TTC549 (cell line): Measurements from ENCODE around the gene POLDIP2.
"Not testable (repeated sequence)": the region's sequence is repeated elsewhere in the genome, so short reads cannot be mapped to it uniquely, and the experiment has no call there.

Source experiments
- FAIRE-seq: peaks from 2 replicates; lab custom pipeline; 2012; peaks lifted over from hg19 to GRCh38; lab: Jason Lieb, UNC

POLDIP2 gene

GRCh38 chr17:28364665-28365363, 7.5 kb upstream of the POLDIP2 start, which contains the start of gene SEBOX:
SEBOX (minus strand) TSS chr17:28365199; CDS start chr17:28365151, 48 bp downstream.
- no peak for FAIRE-seq

- FAIRE-seq = no peak
Measured at GRCh38 chr17:28363776-28364650, 6.7 kb upstream of the POLDIP2 start.

- FAIRE-seq = no peak
Measured at GRCh38 chr17:28363186-28363585, 5.9 kb upstream of the POLDIP2 start.

- FAIRE-seq = no peak
Measured at GRCh38 chr17:28357901-28358197, 522 bp upstream of the POLDIP2 start.

GRCh38 chr17:28350271-28350670, 7.1 kb downstream of the POLDIP2 start:
- no peak for FAIRE-seq

GRCh38 chr17:28348979-28349378, 8.3 kb downstream of the POLDIP2 start:
- FAIRE-seq = no peak

DNA sequence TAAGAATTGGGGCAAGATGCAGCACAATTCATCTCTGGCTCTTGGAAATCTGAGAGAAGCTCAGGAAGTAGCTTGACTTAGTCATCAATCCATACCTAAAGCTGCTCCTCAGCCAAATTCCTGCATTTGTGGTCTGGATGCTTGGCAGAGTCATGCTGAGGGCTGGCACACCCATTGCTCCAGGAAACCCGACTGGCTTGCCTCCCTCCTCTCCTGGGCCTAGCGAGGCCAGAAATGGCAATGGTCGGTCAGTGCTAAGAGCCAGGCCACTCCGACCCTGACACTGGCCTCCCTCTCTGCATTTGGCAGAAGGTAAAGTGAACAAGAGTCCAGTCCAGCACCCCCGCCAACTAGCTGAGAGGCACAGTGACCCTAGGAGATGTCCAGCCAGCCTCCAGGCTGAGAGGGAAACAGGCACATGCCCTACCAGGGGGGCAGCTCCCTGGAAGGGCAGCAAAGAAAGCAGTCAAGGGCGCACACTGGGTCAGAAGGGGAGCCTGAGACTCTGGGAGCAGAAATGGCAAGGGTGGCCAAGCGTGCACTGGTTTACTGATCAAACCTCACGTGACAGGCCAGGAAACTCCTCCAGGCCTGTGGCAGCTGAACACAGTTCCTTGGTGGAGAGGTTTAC, 10.0 kb downstream of the POLDIP2 start:
- no peak for FAIRE-seq

- FAIRE-seq = no peak
Measured at GRCh38 chr17:28346746-28347246, 10.5 kb downstream of the POLDIP2 start.

GRCh38 chr17:28346199-28346580, 11.1 kb downstream of the POLDIP2 start:
- FAIRE-seq = no peak

DNA sequence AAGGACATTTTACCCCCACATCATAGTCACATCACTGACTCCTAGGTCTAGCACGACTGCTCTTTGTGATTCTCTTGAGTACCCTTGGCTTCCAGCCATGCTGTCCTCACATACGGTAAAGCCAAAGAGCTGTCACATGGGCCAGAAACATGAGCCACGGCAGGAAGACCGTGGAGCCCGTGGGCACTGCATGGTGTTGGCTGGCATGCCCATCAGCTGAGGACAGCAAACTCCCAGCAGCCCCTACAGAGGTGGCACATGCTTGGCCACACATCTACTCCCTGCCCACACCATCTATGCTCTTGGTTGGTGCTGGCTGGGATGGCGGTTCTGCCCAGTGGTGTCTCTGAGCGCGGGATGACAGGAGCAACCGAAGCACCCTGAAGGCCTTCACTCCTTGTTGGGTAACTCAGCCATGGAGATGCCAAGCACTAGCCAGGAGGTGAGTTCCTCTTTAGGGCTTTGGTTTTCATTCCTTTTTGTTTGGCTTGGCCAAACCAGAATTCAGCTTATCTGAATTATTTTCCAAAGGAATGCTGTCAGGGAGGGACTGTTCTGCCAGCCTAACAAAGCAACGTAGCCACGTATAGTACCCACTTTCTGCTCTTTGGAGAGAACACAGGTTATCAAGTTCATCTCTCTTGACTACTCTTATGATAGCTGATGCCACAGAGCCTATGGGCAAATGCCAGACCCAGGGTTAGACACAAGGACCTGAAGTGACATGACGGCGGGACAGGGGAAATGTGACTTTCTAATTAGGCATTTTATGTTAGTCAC, 11.7 kb downstream of the POLDIP2 start:
- FAIRE-seq = no peak

DNA sequence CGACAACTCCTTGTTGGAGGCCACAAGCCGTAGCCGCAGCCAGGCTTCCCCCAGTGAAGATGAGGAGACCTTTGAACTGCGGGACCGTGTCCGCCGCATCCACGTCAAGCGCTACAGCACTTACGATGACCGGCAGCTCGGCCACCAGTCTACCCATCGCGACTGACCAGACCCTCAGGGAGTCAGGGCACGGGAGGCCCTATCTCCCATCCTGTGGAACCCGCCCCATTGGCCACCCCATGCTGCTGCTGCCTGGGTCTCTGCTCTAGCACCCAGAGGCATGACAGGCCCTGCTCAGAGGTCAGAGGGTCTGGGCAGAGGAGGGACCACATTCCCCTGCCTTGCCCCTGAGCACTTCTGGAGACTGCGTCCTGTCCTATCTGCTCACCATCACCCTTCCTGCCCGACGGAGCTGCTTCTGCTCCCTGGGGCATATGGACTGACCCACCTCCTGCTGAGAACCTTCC, 12.9 kb downstream of the POLDIP2 start:
- FAIRE-seq = no peak

- FAIRE-seq = no peak
Measured at GRCh38 chr17:28344011-28344410, 13.3 kb downstream of the POLDIP2 start.

- FAIRE-seq = no peak
Measured at GRCh38 chr17:28343491-28343932, 13.8 kb downstream of the POLDIP2 start.

- FAIRE-seq = no peak
Measured at GRCh38 chr17:28342313-28342712, 15.0 kb downstream of the POLDIP2 start.

GRCh38 chr17:28341516-28341915, 15.8 kb downstream of the POLDIP2 start:
- FAIRE-seq = no peak

DNA sequence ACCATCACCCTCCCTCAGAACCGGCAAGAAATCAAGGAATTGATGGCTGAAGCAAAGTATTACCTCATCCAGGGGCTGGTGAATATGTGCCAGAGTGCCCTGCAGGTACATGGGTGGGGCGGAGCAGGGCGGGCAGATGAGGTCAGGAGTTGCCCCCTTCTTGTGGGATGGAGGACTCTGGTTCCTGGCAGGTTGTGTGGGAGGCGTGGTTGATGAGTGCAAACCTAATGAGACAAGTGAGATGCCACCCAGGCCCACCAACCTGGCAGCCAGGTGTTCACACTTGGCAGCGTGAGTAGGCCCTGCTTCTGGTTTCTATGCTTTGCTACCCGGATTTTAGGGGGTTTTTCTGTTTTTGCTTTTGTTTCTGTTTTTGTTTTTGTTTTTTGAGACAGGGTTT, 17.0 kb downstream of the POLDIP2 start:
- no peak for FAIRE-seq

DNA sequence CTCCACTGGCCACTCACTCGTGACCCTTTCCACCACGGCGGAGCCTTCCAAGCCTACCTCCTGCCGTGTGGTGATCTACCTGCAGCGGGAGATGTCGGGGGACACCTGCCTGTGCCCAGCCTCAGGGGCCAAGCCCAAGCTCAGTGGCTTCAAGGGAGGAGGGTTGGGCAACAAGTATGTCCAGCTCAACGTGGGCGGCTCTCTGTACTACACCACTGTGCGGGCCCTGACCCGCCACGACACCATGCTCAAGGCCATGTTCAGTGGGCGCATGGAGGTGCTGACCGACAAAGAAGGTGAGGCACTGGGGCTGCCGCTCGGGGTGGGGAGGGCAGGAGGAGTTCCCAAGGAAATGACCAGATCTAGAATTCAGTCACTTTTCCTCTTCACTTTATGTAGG, 17.9 kb downstream of the POLDIP2 start:
- no peak for FAIRE-seq

GRCh38 chr17:28338769-28339212, 18.5 kb downstream of the POLDIP2 start:
- FAIRE-seq = not testable (repeated sequence)

DNA sequence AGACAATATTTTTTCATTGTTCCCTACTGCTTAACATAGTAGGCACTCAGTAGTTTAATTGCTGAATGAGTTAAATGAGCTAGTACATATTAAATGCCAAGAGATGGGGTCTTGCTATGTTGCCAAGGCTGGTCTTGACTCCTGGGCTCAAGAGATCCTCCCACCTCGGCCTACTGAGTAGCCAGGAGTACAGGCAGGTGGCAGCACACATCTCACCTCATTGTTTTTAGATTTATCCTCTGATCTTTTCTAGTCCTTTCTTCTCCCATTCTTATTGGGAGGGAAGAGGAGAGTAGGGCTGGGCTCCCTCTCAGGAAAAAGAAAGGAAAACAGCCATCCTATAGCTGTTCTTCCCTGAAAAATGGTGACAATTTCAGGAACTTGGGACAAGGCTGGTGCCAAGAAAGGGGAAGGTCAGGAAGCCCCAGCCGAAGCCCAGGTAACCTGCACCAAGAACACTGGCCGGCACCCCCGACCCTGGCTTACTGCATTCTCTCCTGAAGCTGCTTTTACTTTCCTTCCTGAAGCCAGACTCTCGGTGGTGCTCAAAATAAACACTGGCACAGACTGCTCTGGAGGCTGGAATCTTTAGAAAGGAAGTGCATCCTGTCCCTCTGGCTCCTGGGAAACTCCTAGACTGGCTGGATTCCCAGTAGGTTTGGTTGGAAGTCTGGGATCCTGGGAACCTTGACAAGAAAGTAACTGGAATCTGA, 19.1 kb downstream of the POLDIP2 start:
- no peak for FAIRE-seq

GRCh38 chr17:28335959-28336871, 21.1 kb downstream of the POLDIP2 start:
- no peak for FAIRE-seq
